Measurements from ENCODE around the gene TVP23C.
"Not testable (repeated sequence)": the region's sequence is repeated elsewhere in the genome, so short reads cannot be mapped to it uniquely, and the experiment has no call there.

TVP23C gene

DNA sequence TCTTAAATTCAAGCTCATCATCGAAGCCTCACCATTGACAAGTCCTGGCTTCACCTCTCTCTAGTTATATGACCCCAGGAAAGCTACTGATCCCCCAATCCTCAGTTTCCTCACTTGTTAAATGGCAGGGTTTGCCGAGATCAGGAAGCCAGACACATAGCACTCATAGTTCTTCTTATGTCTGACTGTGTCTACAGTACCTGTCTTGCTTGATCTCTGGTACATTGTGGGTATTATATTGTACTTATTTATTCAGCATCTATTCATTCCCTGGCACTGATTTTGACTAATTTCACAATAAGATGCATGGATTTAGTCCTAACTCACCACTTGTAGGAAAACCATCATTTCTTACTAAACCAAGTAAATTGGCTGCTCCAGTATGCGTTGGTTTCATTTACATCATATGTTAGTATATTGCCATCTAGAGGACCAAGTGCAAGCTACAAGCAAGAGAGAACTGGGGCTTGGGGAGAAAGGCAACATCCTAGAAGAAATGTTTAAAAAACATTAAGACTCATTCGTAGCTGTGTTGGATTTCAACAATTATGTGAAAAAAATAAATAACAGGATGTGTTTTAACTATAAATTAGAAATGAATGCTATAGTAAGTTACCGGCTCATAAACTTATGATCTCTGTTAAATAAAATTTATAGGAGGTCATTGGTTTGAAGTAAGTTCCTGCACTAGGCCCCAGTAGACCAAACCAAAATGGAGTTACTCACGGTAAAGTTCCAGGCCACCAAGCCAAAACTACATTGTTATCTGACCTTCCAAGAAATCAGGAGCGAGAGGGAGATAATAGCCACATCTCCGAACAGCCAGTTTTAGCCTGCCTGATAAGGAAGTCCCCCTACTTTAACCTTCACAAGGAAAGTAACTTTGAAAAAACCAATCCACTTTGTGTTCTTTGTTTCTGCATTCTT lies 36.7 kb downstream of the TVP23C start:
- DNase-seq = peak in 1 of 2 donors; percentile 8

DNA sequence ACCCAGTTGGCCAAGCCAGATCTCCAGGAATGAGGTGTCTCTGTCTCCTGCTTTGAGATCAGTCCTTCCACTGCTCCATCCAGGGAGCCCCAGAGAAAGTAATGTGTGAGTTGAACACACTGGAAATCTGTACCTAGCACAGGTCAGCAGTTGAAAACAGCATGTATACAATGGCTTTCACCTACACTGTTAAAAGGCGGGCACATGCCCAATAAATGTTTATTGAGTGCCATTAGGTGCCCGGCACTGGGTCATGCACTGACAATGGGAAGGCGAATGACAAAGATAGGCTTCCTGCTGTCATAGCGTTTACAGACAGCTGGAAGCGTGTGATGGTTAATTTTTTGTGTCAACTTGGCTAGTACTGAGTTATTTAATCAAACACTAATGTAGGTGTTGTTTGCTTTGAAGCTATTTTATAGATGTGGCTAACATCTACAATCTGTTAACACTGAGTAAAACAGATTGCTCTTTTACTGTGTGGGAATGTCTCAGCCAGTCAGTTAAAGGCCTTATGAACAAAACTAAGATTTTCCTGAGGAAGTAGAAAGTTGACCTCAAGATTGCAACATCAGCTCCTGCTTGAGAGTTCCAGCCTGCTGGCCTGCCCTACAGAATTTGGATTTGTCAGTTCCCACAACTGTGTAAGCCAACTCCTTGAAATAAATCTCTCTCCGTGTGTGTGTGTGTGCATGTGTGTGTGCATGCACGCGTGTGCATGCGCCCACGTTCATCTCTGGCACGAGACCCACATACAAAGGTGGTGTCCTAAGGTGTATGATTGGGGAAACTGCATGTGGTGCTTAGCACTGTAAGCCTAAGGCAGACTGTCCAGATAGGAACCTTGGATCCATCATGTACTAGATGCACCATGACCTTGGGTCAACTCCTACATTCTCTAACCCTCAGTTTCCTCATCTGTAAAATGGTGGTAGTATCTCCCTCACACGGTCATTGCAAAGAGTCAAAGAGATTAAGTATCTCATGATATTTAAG lies 38.0 kb downstream of the TVP23C start:
- not testable (repeated sequence) for DNase-seq

DNA sequence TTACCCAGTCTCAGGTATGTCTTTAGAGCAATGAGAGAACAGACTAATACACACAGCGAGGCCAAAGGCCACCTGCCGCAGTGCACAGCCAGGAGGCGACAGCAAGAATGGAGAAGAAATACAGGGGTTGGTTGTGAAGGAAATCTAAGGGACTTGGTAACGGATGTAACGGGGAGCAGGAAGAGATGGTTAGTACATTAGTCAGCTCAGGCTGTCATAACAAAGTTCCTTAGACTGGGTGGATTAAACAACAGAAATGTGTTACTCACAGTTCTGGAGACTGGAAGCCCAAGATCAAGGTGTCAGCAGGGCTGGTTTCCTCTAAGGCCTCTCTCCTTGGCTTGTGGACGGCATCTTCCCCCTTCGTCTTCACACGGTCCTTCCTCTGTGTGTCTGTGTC lies 47.1 kb downstream of the TVP23C start:
- DNase-seq = no peak

DNA sequence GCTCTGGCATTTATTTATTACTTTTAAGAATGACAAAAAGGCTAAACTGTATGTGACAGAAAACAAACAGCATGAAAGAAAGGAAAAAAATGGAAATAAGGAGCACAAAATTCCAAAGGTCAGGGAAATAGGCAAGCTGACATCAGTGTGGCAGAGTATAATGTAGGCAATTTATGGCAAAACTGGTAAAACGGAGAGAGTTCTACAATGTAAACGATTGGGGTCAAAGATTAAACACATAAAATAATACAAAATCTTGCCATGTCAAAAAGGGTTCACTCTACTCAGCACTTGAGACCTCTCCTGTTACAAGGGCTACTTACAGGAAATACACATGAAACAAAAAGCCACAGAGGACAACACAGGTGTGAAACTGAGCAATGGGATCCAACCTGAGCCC lies 48.8 kb downstream of the TVP23C start:
- DNase-seq = no peak

DNA sequence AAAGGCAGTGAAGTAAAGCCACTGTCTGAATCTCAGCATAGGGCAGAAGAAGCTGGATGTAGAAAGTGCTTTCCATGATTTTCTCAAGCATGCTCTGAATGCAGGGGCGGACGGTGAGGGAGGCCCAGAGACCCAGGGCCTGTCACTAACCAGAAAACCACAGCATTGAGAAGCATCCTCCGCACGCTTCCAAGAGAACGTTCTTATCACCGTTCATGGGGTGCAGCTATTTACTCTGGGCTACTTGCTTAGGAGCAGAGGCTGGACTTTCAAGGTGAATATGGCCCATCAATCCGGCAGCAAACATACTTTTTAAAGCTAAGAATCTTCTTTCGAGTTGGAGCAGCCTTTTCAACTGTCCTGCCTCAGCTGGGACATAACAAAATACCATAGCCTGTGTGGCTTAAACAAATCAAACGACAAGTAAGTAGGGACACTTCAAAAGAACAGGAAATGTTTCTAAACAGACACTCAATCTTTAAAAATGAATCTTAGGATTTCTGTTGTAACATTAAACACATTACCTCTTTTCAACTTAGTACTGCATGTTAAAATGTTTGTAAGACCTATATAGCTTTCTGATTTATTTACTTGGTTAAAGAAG lies 49.3 kb downstream of the TVP23C start:
- DNase-seq = no peak

DNA sequence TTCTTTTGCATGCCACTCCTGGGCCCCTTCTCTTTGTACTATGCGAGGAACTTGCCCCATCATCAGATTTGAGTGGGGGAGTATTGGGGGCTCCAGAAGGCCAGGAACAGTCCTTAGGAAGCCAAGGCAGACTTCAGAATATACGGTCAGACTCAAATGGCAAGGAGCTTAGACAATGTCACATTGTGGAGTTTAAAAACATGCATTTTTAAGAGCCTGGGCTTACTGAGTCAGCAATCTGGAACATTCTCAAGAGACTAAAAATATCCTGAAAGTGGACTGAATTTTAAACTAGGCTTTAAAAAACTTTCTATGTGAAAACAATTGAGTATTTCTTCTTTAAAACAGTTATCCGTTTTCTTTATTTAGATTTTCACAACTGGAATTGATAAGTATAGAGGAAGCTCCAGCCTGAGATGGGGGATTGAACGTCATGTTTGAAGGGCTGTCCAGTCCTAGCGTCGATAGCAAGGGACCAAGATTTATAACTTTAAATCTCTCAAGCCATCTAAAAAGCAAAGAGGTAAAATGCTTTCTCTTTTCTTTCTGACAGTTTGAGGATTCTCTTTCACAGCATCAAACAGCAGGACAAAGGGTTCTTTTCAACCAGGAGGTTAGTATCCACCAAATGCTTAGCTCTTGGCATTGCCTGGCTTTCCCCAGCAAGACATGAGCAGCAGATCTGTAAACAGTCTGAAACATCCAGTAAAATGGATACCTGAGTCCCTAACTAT lies 50.1 kb downstream of the TVP23C start:
- no peak for DNase-seq

DNA sequence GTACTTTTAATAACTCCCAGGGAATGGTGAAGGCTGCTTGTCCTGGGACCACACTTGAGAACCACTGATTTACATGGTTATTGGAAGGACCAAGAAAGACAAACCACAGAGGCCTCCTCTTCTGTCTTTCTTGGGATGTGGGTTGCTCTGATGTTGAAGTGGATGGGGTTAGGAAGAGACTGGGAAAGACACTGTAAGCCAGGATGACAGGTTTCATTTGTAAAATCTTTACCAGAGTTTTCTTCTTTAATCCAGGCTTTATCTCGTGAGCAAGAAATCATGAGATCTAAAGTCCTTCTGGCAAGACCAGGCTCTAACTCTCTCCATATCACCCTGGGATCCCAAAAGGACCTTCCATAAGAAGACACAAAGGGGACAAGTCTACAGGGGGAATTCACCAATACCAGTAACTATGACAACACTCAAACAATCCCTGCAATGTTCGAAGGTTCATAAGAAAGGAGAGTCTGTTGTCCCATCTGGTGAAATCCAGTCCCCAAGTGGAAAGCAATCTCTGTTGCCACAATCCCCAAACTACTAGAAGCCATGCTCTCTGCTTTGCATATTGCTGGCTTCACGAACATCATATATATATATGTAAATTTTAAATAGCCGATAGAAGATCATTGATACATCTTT lies 51.1 kb downstream of the TVP23C start:
- no peak for DNase-seq

DNA sequence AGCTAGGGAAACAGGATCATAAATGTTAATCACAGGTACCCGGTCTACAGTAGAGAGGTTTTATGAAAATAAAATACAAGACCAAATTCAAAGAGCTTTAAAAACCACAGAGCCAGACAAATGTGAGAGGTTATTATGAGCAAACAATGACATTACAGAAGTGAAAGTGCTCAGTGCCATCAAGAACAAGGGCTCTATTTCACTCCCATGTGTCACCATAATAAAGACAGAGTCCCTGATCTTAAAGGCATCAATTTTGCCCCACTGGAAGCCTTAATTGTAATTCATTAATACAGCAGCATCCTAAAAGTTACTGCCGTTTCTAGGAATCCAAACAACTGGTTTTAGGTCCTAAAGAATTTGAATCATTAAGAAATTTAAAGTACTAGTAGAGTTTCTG lies 52.1 kb downstream of the TVP23C start:
- no peak for DNase-seq

DNA sequence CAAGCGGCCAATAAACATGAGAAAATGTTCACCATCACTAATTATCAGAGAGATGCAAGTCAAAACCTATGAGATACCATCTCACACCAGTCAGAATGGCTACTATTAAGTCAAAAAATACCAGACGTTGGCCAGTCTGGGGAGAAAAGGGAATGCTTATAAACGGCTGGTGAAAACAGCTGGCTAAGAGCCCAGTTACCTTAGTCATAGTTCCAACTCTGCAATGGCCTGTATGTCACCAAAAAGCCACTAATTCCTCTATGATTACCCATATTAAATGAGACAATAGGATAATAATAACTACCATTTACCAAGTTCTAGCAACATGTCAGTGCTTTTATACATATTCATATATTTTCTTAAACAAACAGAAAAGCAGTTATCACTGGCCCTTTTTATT lies 52.9 kb downstream of the TVP23C start:
- DNase-seq = no peak

DNA sequence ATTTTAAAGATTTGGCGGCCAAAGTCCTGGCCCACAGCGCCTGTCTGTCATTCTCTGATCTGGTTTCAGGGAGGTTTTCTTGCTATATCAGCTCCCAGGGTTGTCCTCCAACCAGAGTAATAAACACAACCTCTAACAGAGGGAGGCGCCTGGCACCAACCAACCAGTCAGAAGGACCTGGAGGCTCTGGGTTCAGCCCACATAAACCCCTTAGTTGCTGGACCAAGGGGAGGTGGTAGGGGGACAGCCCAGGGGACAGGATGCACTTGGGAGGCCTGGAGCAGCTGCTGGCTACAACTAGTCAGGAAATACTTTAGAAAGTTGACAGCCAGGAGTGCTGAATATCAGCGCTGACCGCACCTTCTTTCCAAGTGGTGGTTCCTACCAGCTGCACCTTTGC lies 54.2 kb downstream of the TVP23C start:
- no peak for DNase-seq

DNA sequence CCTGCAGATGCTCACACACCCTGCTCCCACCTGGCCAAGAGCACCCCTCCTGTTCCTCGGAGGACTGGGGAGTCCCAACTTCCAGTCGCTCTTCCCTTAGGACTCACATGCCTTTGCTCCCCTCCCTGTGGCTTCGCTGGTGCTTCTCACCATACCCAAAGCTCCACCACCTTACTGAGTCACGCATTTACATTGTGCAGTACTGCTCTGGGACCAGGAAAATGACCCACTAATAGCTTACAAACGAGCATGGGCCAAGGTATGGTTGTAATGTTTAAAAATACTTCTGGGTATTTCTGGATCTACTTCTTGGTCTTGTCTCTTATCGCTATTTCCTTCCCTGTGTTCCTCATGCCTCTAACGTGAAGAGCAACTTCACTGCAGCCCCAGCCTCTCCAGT lies 54.8 kb downstream of the TVP23C start:
- no peak for DNase-seq

DNA sequence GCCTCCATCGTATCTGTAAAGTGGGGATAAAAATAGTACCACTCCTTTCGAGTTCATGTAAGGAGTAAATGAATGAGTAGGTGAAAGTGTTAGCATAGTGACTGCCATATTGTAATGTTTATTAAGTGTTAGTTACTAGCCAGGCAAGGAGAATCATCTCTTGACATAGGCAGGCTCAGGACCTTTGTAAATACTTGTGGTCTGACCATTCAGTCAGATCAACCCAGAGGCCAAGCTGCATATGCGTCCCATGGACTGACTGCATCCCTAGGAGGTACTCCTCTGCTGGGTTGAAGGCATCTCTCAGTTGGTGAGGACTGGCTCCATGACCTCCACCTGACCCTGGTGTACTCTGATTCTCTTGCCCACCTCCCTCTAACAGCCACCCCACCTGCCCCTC lies 55.4 kb downstream of the TVP23C start:
- no peak for DNase-seq

DNA sequence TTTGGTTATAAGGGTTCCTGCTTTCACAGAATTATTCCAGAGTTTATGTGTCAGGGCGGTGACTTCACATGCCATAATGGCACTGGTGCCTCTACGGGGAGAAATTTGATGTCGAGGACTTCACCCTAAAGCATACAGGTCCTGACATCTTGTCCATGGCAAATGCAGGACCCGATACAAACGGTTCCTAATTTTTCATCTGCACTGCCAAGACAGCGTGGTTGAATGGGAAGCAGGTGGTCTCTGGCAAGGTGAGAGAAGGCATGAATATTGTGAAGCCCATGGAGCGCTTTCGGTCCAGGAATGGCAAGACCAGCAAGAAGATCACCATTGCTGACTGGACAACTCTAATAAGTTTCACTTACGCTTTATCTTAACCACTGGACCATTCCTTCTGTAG lies 56.3 kb downstream of the TVP23C start:
- no peak for DNase-seq

DNA sequence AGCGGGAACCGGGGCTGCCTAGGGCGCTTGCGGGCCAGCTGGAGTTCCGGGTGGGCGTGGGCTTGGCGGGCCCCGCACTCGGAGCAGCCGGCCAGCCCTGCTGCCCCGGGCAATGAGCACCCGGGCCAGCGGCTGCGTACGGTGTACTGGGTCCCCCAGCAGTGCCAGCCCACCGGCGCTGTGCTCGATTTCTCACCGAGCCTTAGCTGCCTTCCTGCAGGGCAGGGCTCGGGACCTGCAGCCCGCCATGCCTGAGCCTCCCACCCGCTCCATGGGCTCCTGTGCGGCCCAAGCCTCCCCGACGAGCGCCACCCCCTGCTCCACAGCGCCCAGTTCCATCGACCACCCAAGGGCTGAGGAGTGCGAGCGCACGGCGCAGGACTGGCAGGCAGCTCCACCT lies 57.6 kb downstream of the TVP23C start:
- DNase-seq = not testable (repeated sequence)

DNA sequence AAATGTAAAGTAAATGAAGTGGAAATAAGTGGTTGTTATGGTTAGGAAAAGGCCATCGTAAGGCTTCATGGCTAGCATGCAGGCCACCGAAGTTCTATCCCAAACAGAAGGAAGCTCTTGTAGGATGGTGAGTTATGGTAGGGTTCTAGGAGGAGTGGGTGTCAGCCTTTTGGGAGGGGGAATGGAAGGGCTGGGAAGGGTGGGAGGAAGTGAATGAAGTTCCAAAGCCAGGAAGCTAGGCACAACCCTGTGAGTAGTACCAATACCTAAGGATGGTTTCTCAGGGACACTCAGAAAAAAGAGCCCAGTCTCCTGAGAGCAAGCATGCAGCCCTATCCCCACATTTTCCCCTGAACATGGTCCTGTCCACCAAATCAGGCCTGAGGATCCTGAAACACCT lies 59.6 kb downstream of the TVP23C start:
- DNase-seq = no peak

DNA sequence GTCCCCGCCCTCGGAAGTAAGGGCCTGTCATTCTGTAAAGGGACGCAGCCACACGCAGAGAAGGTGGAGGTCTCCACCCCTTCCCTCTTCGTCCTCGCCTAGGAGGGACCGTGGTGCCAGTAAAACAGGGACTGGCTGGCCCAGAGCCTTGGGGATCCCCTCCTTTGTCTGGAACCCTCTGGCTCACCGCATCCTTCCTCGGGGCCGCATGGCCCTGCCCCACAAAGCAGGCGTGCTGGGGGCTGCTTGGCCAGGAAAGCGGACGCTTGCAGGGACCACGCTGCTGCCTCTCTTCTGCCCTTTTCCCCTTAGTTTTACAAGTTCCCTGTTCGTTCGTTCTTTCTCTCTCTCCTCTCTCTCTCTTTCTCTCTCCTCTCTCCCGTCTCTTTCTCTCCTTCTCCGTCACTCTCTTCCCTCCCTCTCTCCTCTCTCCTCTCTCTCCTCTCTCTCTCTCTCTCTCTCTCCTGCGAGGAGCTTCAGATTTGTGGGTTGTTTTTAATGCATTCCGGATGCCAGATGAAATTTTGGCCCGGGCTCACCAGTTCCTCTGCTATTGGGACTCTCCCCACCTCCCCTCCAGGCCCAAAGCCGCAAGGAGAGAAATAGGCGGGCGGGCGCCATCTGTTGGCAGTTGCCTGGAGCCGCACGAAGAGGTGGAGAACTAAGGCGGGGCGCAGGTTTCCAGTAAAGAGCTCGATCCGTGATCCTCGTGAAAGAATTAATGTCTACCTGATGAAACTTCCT lies 60.7 kb downstream of the TVP23C start:
- peak; percentile 29 to 56 for DNase-seq

DNA sequence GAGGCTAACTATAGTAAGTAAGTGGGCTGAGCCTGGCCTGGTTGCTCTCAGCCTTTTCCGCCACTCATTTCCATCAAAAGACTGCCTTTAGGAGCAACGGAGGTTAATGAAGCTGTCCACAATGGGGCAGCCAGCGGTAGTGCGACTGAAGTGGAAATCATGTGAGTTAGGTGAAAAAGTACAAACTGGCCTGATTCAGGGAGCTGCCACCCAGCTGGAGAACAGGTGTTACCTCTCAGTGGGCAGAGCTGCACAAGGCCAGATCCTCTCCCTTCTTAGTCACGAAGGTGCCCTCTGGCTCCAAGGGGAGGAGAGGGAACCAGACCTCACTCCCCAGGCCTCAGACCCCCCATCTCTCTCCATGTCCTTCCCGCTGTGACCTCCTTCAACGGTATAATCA lies 61.5 kb downstream of the TVP23C start:
- DNase-seq = no peak

DNA sequence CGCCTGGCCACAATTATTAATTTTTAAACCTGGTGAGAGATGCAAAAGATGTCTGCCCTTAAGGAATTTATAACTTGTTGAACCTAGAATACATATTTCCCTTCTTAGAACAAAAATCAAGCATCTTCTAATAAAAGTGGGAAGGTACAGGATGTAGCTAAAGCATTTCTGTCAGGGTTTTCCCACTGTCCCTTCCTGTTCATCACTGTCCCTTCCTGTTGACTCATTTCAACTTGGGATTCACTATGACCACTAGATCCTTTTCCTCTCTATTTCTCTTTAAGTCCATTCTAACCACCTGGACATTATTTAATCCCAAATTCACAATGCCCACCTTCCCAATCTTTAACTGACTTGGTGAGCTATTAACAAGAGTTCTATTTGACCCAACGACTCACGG lies 62.0 kb downstream of the TVP23C start:
- DNase-seq = no peak

DNA sequence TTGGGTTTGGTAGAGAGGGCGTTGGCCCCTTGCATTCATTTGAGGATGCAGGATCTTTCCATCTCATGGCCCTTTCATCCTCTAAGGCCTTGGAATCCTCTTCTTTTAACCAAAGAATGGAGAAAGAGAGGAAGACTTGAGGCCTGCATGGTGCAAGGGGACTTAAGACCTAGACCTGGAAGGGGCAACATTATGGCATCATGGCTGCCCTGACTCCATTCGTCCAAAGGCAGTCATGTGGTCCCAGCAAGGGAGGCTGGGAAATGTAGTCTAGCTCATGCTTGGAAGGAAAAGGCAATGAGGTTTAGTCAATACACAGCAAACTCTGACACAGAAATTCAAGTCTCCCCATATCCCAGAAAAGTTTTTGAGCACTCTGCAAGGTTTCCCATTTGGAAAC lies 65.2 kb downstream of the TVP23C start:
- DNase-seq = no peak

DNA sequence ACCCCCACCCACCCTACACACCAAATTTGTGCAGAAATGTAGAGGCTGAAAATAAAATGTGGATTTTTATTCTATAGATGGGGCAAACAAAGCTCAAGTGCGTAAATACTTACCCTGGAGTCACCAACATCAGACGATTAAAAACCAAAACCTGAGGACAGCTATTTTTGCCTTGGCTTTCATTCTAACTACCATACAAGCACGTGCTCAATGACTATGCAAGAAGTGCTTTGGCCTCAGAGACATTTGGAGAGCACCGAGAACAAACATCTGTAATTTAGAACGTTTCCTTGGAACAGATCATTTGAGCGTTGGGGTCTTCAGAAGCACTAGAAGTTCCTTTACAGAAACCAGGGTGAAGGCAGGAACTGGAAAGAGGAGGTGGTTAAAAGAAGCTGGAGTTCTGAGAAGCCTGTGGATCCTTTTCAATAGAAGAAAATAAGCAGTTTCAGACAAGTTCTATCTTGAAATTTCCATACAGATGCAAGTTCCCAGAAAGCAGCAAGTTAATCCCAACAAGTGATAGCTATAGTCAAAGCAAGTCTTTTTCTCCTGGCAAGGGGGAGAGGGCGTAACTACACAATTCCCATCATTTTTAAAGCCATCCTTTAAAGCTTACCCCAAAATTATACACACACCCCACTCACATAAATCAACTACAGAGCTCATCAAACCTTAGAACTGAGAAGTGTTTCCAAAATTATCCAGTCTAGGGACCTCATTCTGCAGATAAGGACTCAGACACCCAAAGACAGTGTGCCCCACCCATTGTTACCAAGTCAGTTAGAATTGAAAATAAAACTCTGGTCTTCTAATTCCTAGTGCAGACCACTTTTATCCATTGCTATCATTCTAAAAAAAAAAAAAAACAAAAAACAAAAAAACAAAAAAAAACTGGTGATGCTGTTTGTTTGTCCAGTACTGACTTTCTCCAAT lies 66.3 kb downstream of the TVP23C start:
- DNase-seq = no peak
